Transverse colon (tissue), 4 donors: ENCODE results near the gene PCID2. TPM values are rescaled to one million over a fixed set of nuclear protein-coding genes. Genes with fewer than 3 reads are reported as not detected.

ENCODE experiments used
- DNase-seq: peaks from one replicate; pipeline ENCODE4 v3.0.0-alpha.2; 2019
- H3K27ac ChIP-seq, 4 donors: fragments of 200-600 bp; sonication (generic); 2 replicates each; pipeline ENCODE4 v1.5.1; 2016 to 2018; ENCODE audit warnings: inconsistent platforms in 4 of 4
- H3K27me3 ChIP-seq: fragments of 200-600 bp; sonication (generic); 2 replicates; pipeline ENCODE4 v1.5.1; 2017; ENCODE audit warnings: inconsistent platforms
- H3K36me3 ChIP-seq, 4 donors: fragments of 200-600 bp; sonication (generic); 2 replicates each; pipeline ENCODE4 v1.5.1; 2017 to 2019; ENCODE audit warnings: inconsistent platforms in 4 of 4
- H3K4me1 ChIP-seq, 4 donors: fragments of 200-600 bp; sonication (generic); 2 replicates each; pipeline ENCODE4 v1.5.1; 2017 to 2020; ENCODE audit warnings: inconsistent platforms in 4 of 4
- H3K4me3 ChIP-seq, 4 donors: fragments of 200-600 bp; sonication (generic); 1 replicate in 1 of 4; 2 replicates in 3 of 4; pipeline versions ENCODE4 v1.5.1 to v1.6.1; 2017 to 2019; ENCODE audit warnings: inconsistent platforms in 4 of 4
- H3K9me3 ChIP-seq, 2 donors: fragments of 200-600 bp; sonication (generic); 2 replicates each; pipeline ENCODE4 v1.5.1; 2017 to 2019; ENCODE audit warnings: inconsistent platforms in 2 of 2
- EP300 ChIP-seq: sonication (generic); formaldehyde crosslinking; IDR thresholded peaks from one replicate; pipeline ENCODE4 v1.6.1; 2017; ENCODE audit warnings: antibody characterized with exemption, low read depth
- POLR2A ChIP-seq: fragments of 450-650 bp; IDR thresholded peaks from one replicate; pipeline ENCODE4 v1.6.1; 2016; ENCODE audit warnings: antibody characterized with exemption, mild to moderate bottlenecking, moderate library complexity
- POLR2AphosphoS5 ChIP-seq, 3 donors: sonication (generic); formaldehyde crosslinking; IDR thresholded peaks; one replicate each; pipeline ENCODE4 v1.6.1; 2016; ENCODE audit warnings: antibody characterized with exemption in 3 of 3
- WGBS, 2 donors: methylation state at CpG; one replicate each; pipeline ENCODE4 v1.1.5; 2018; ENCODE audit warnings: low coverage in 1 of 2; 5-methylcytosine and 5-hydroxymethylcytosine counted together
- in situ Hi-C, 4 donors: fragments of 200-750 bp; cut with MboI; loops; one replicate each; pipeline versions ENCODE4 v1.15.0 to v1.15.1; 2017; ENCODE audit warnings: low sequenced_read_pairs in 3 of 4, low pct_ligation_motif_present in 1 of 4, low pct_unique_long_range_greater_than_20kb in 1 of 4
- intact Hi-C: fragments of 100-400 bp; cut with DNase I; formaldehyde crosslinking; loops from one replicate; pipeline ENCODE4 v1.15.1; 2023; ENCODE audit warnings: low total_unique reads
- total RNA-seq, 4 donors: library from RNA; depleted of rRNA; stranded (reverse); fragments of >200 nt; gene quantifications; one replicate each; pipeline ENCODE4 v1.1.0, GENCODE V29; 2016
- TF ChIP-seq, protein P1 (sequence below), 5 experiments: fragments of 200-600 bp in 3 of 5; fragments of 450-650 bp in 2 of 5; sonication (generic) in 3 of 5; IDR thresholded peaks; 1 replicate in 2 of 5; 2 replicates in 3 of 5; pipeline ENCODE4 v1.5.1; 2016 to 2017; ENCODE audit warnings: antibody characterized with exemption in 5 of 5, inconsistent platforms in 3 of 5, mild to moderate bottlenecking in 2 of 5, moderate library complexity in 1 of 5

PCID2 gene
- total RNA-seq, 4 donors from 2014 or later: 13.1 to 87.6 (median 41.3) TPM

DNA sequence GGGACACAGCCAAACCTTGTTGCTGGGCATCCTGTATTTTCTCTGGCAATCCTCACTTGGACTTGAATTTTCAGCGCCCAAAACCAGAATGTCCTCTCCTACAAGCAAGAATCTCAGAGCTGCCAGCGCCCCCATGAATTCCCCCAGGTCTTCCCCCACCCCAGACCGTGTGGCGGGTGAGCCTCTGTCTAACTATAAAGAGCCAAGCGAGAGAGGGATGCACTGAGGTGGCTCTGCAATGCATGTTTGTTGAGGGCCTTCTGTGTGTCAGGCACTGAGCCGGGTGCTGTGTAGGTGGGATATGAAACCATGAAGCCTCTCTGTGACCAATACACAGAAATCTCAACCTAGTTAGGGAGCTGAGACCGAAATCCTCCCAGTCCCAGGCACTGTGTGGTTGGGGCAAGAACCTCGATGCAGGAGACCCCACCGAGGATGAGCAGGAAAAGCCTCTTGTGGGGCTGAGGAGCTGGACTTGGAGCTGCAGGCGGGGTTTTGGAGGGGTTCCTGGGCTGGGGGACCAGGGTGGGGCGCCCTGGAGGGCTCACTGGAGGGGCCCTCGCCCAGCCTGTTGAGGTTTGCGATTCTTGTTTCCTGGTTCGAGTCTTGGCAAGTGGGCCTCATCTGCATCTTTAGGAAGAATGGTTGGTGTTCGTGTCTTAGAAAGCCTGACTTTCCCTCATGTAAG lies 62.4 kb downstream of the PCID2 start:
- Histone ChIP-seq H3K27ac (no peak overlapping the region), H3K9me3 (no peaks in the 10 kb centered on the region), H3K4me1 (no peaks in the 10 kb centered on the region), H3K36me3 (no peaks in the 10 kb centered on the region), H3K27me3 (no peaks in the 10 kb centered on the region), H3K4me3 (no peak overlapping the region)
- TF ChIP-seq EP300: no peak
- TF ChIP-seq POLR2AphosphoS5 (IDR thresholded peaks at IDR 0.05): no peak
- TF ChIP-seq, protein P1, sequence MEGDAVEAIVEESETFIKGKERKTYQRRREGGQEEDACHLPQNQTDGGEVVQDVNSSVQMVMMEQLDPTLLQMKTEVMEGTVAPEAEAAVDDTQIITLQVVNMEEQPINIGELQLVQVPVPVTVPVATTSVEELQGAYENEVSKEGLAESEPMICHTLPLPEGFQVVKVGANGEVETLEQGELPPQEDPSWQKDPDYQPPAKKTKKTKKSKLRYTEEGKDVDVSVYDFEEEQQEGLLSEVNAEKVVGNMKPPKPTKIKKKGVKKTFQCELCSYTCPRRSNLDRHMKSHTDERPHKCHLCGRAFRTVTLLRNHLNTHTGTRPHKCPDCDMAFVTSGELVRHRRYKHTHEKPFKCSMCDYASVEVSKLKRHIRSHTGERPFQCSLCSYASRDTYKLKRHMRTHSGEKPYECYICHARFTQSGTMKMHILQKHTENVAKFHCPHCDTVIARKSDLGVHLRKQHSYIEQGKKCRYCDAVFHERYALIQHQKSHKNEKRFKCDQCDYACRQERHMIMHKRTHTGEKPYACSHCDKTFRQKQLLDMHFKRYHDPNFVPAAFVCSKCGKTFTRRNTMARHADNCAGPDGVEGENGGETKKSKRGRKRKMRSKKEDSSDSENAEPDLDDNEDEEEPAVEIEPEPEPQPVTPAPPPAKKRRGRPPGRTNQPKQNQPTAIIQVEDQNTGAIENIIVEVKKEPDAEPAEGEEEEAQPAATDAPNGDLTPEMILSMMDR (IDR thresholded peaks at IDR 0.05): no peak
- TF ChIP-seq POLR2A: no peak
- intact Hi-C loops (no loop called here), in situ Hi-C loops (no loop called here)
- DNase-seq: no peak
- 83 to 97% methylated on average over 5 to 15 of the region's 15 CpGs for WGBS, 2 donors

DNA sequence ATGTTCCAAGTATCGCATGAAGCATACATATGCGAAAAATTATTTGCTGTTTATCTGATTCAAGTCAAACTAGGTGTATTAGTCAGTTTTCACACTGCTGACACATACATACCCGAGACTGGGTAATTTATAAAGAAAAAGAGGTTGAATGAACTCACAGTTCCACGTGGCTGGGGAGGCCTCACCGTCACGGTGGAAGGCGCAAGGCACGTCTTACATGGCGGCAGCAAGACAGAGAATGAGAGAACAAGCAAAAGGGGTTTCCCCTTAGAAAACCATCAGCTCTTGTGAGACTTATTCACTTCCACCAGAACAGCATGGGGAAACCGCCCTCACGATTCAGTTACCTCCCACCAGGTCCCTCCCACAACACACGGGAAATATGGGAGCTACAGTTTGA lies 63.0 kb downstream of the PCID2 start:
- H3K4me3 ChIP-seq: no peak overlapping the region
- no peaks in the 10 kb centered on the region for H3K9me3 ChIP-seq
- DNase-seq: no peak
- H3K27me3 ChIP-seq: no peaks in the 10 kb centered on the region
- in situ Hi-C loops: no loop called here
- 67 to 73% methylated on average over 12 of the region's 12 CpGs for WGBS, 2 donors
- intact Hi-C loops: no loop called here
- no peaks in the 10 kb centered on the region for H3K36me3 ChIP-seq
- TF ChIP-seq POLR2A: no peak
- TF ChIP-seq, protein P1 (IDR thresholded peaks at IDR 0.05): no peak
- no peak for TF ChIP-seq POLR2AphosphoS5 (IDR thresholded peaks at IDR 0.05)
- H3K27ac ChIP-seq: no peak overlapping the region
- no peaks in the 10 kb centered on the region for H3K4me1 ChIP-seq

DNA sequence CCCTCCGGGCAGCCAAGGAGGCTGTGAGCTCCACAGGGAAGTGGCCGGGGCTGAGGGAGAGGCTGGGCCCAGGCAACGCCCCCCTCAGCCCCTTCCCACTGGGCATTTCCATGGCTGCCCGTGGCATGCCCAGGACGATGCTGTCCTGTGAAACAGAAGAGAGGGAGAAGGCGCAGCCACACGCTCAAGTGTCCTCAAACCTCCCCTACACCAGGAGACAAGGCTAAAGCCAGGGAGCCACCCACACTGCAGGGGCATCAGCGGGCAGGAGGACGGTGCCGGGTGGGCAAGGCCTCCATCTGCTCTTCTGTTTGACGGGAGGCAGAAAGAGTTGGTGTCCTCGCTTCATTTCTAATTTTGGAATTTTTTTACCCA lies 64.2 kb downstream of the PCID2 start:
- 95 to 100% methylated on average over 5 to 9 of the region's 12 CpGs for WGBS, 2 donors
- no peaks in the 10 kb centered on the region for H3K27me3 ChIP-seq
- DNase-seq: no peak
- H3K4me1 ChIP-seq: no peaks in the 10 kb centered on the region
- TF ChIP-seq POLR2AphosphoS5 (IDR thresholded peaks at IDR 0.05) (no peak), EP300 (no peak), POLR2A (no peak)
- TF ChIP-seq, protein P1 (IDR thresholded peaks at IDR 0.05): no peak
- in situ Hi-C loops: no loop called here
- no peaks in the 10 kb centered on the region for H3K9me3 ChIP-seq
- no peak overlapping the region for H3K27ac ChIP-seq
- intact Hi-C loops: no loop called here
- no peak overlapping the region for H3K4me3 ChIP-seq
- H3K36me3 ChIP-seq: no peaks in the 10 kb centered on the region

DNA sequence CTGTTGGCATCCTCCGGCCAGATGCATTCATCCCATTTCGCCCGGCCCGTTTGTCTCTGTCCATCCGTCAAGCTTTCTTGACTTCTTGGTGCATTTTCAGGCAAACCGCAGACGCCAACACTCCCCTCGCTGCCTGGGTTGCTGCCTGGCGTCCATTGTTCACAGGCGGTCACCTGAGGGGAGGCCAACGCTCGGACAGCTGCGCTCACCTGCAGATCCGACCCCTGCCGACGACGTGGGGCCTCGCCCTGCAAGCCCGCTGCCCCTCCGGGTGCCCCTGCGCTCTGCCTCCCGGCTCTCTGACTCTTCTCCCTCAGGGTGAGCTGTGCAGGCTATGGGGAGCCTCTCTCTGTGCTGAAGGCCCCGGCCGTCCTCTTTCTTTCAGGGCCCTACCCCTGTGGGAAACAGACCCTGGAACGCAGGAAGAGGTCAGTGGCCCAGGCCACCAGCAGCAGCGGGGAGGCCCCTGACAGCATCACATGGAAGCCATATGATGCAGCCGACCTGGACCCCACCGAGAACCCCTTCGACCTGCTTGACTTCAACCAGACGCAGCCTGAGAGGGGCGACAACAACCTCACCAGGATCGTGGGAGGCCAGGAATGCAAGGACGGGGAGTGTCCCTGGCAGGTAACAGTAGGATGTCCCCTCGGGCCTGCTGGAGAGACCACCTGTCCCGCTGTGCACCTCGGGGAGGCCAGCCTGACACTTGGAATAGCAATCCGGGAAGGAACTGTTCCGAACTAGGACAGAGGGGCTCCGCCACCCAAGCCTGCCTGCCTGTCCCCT lies 64.8 kb downstream of the PCID2 start:
- Histone ChIP-seq H3K4me1 (no peaks in the 10 kb centered on the region), H3K27ac (no peak overlapping the region), H3K27me3 (no peaks in the 10 kb centered on the region), H3K9me3 (no peaks in the 10 kb centered on the region), H3K36me3 (no peaks in the 10 kb centered on the region), H3K4me3 (no peak overlapping the region)
- 86 to 97% methylated on average over 6 to 32 of the region's 39 CpGs for WGBS, 2 donors
- in situ Hi-C loops (no loop called here), intact Hi-C loops (no loop called here)
- no peak for DNase-seq
- TF ChIP-seq EP300 (no peak), POLR2A (no peak), POLR2AphosphoS5 (IDR thresholded peaks at IDR 0.05) (no peak)
- TF ChIP-seq, protein P1 (IDR thresholded peaks at IDR 0.05): no peak
